Neural progenitor cell (in vitro differentiated cells): ENCODE data around the gene UBE2Q1. TPM values are rescaled to one million over a fixed set of nuclear protein-coding genes. Genes with fewer than 3 reads are reported as not detected.

Source experiments
- DNase-seq: peaks from one replicate; pipeline ENCODE4 v3.0.0-alpha.2; 2016; ENCODE audit warnings: low spot score
- H2AFZ ChIP-seq: fragments of 200-600 bp; sonication (generic); replicated peaks from 2 replicates; pipeline ENCODE4 v1.6.1; 2016; ENCODE audit warnings: antibody characterized with exemption
- H3F3A ChIP-seq: fragments of 200-600 bp; sonication (generic); 2 replicates; pipeline ENCODE4 v1.6.1; 2016; ENCODE audit warnings: antibody characterized with exemption, low read depth
- H3K27ac ChIP-seq: fragments of 200-600 bp; sonication (generic); 2 replicates; pipeline ENCODE4 v1.5.1; 2016; ENCODE audit warnings: mild to moderate bottlenecking
- H3K27me3 ChIP-seq: fragments of 200-600 bp; sonication (generic); 2 replicates; pipeline ENCODE4 v1.6.1; 2016; ENCODE audit warnings: mild to moderate bottlenecking, moderate library complexity
- H3K36me3 ChIP-seq: fragments of 200-600 bp; sonication (generic); 2 replicates; pipeline ENCODE4 v1.5.1; 2016
- H3K4me1 ChIP-seq: fragments of 200-600 bp; sonication (generic); 2 replicates; pipeline ENCODE4 v1.6.1; 2016; ENCODE audit warnings: mixed run types
- H3K4me2 ChIP-seq: fragments of 200-600 bp; sonication (generic); 2 replicates; pipeline ENCODE4 v1.6.1; 2016
- H3K4me3 ChIP-seq: fragments of 200-600 bp; sonication (generic); 2 replicates; pipeline ENCODE4 v1.5.1; 2016
- H3K79me2 ChIP-seq: fragments of 200-600 bp; sonication (generic); 2 replicates; pipeline ENCODE4 v1.6.1; 2016; ENCODE audit warnings: low read depth
- H3K9ac ChIP-seq: fragments of 200-600 bp; sonication (generic); 2 replicates; pipeline ENCODE4 v1.6.1; 2016
- H3K9me3 ChIP-seq: fragments of 200-600 bp; sonication (generic); 2 replicates; pipeline ENCODE4 v1.5.1; 2016; ENCODE audit warnings: low read depth
- H4K20me1 ChIP-seq: fragments of 200-600 bp; sonication (generic); 2 replicates; pipeline ENCODE4 v1.6.1; 2016; ENCODE audit warnings: low read depth
- H3K27ac Mint-ChIP-seq: 3 replicates; pipeline ENCODE4 v1.8.0; 2021; ENCODE audit warnings: mixed read lengths
- H3K27me3 Mint-ChIP-seq: 2 replicates; pipeline ENCODE4 v1.8.0; 2022; ENCODE audit warnings: low read depth, mild to moderate bottlenecking, inconsistent platforms, moderate library complexity, mixed read lengths; ENCODE audit not compliant: insufficient read depth
- H3K36me3 Mint-ChIP-seq: 3 replicates; pipeline ENCODE4 v1.8.0; 2021; ENCODE audit warnings: mixed read lengths
- H3K4me1 Mint-ChIP-seq: 3 replicates; pipeline ENCODE4 v1.8.0; 2021; ENCODE audit warnings: mixed read lengths
- H3K4me3 Mint-ChIP-seq: 3 replicates; pipeline ENCODE4 v1.8.0; 2021; ENCODE audit warnings: mild to moderate bottlenecking, moderate library complexity, mixed read lengths
- H3K9me3 Mint-ChIP-seq: 3 replicates; pipeline ENCODE4 v1.8.0; 2020; ENCODE audit warnings: mixed read lengths
- CTCF ChIP-seq: fragments of 200-600 bp; sonication (generic); IDR thresholded peaks from 2 replicates; pipeline ENCODE4 v1.5.1; 2017; ENCODE audit warnings: antibody characterized with exemption, mild to moderate bottlenecking
- EZH2 ChIP-seq: fragments of 200-600 bp; sonication (generic); IDR thresholded peaks from 2 replicates; pipeline ENCODE4 v1.6.1; 2017; ENCODE audit warnings: antibody characterized with exemption, mild to moderate bottlenecking, moderate library complexity
- EZH2phosphoT487 ChIP-seq: fragments of 200-600 bp; sonication (generic); IDR thresholded peaks from 2 replicates; pipeline ENCODE4 v1.6.1; 2017; ENCODE audit warnings: antibody characterized with exemption
- total RNA-seq: library from RNA; depleted of rRNA; stranded (reverse); fragments of >200 nt; gene quantifications from 2 replicates; pipeline ENCODE4 v1.2.3, GENCODE V29; 2015; ENCODE audit warnings: low replicate concordance

The UBE2Q1 gene
- total RNA-seq, 1 donor from 2014 or later = 96.2 TPM

GRCh38 chr1:154524881-154525280 is 33.6 kb downstream of the UBE2Q1 start:
- Mint-ChIP-seq H3K36me3 (no peaks in the 10 kb centered on the region), H3K4me1 (peaks cover 3% of the 10 kb centered on the region), H3K27me3 (peaks cover 6% of the 10 kb centered on the region), H3K9me3 (no peaks in the 10 kb centered on the region), H3K27ac (no peak overlapping the region), H3K4me3 (no peak overlapping the region)
- Histone ChIP-seq H3K4me3 (no peak overlapping the region), H3K4me2 (no peak overlapping the region), H2AFZ (no peak overlapping the region), H3K27ac (no peak overlapping the region), H3K36me3 (no peaks in the 10 kb centered on the region), H4K20me1 (no peaks in the 10 kb centered on the region), H3K9ac (no peak overlapping the region), H3K9me3 (no peaks in the 10 kb centered on the region), H3K27me3 (no peaks in the 10 kb centered on the region), H3K4me1 (no peaks in the 10 kb centered on the region), H3K79me2 (no peaks in the 10 kb centered on the region), H3F3A (no peaks in the 10 kb centered on the region)
- DNase-seq = no peak
- TF ChIP-seq EZH2phosphoT487 = no peak
- TF ChIP-seq EZH2 = no peak
- no peak for TF ChIP-seq CTCF

- H3K4me2 ChIP-seq = no peak overlapping the region
- H3K27ac Mint-ChIP-seq = no peak overlapping the region
- no peaks in the 10 kb centered on the region for H3K36me3 ChIP-seq
- no peak overlapping the region for H2AFZ ChIP-seq
- no peaks in the 10 kb centered on the region for H3K79me2 ChIP-seq
- TF ChIP-seq CTCF = no peak
- TF ChIP-seq EZH2phosphoT487 = no peak
- TF ChIP-seq EZH2 = no peak
- no peak for DNase-seq
- peaks cover 11% of the 10 kb centered on the region for H3K27me3 Mint-ChIP-seq
- H3K4me3 Mint-ChIP-seq = no peak overlapping the region
- no peaks in the 10 kb centered on the region for H3F3A ChIP-seq
- no peaks in the 10 kb centered on the region for H3K4me1 ChIP-seq
- H4K20me1 ChIP-seq = no peaks in the 10 kb centered on the region
- H3K4me1 Mint-ChIP-seq = no peaks in the 10 kb centered on the region
- H3K9me3 Mint-ChIP-seq = no peaks in the 10 kb centered on the region
- no peak overlapping the region for H3K9ac ChIP-seq
- H3K27me3 ChIP-seq = no peaks in the 10 kb centered on the region
- no peak overlapping the region for H3K4me3 ChIP-seq
- no peaks in the 10 kb centered on the region for H3K9me3 ChIP-seq
- no peak overlapping the region for H3K27ac ChIP-seq
- H3K36me3 Mint-ChIP-seq = no peaks in the 10 kb centered on the region
These were observed 36.8 kb downstream of the UBE2Q1 start for GRCh38 chr1:154521695-154522094.

- Histone ChIP-seq H3K9me3 (no peaks in the 10 kb centered on the region), H4K20me1 (no peaks in the 10 kb centered on the region), H3K9ac (no peak overlapping the region), H3K36me3 (no peaks in the 10 kb centered on the region), H3K27me3 (no peaks in the 10 kb centered on the region), H3K4me1 (no peaks in the 10 kb centered on the region), H3K4me3 (no peak overlapping the region), H3F3A (no peaks in the 10 kb centered on the region), H3K4me2 (no peak overlapping the region), H3K27ac (no peak overlapping the region), H2AFZ (no peak overlapping the region), H3K79me2 (no peaks in the 10 kb centered on the region)
- Mint-ChIP-seq H3K27ac (no peak overlapping the region), H3K36me3 (no peaks in the 10 kb centered on the region), H3K9me3 (no peaks in the 10 kb centered on the region), H3K4me1 (no peaks in the 10 kb centered on the region), H3K4me3 (no peak overlapping the region), H3K27me3 (peaks cover 11% of the 10 kb centered on the region)
- TF ChIP-seq CTCF = no peak
- TF ChIP-seq EZH2phosphoT487 = no peak
- no peak for TF ChIP-seq EZH2
- no peak for DNase-seq
These were observed 38.1 kb downstream of the UBE2Q1 start for GRCh38 chr1:154520333-154520732.
